ENCODE data around the gene MOCOS.

DNA sequence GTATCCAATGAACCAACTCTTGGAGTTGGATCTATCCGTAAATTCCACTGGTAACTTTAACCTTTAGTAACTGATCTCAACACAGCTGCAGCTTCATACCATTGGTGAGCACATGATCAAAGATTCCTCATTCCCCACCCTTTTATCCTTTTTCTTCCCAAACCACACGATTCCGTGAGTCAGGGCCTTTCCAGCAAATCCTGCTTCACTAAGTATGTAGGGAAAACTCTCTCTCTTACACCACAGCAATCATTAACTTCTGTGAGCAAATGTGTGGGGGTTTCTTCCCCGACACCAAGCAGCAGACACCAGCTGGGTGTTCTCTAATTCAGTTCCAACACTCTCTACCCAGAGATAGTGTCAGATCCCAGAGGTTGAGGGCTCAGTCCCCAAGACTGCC is 34.1 kb upstream of the MOCOS start:
- TF ChIP-seq CTCF (IDR thresholded peaks at IDR 0.05): no peak
- TF ChIP-seq EP300 (IDR thresholded peaks at IDR 0.05): no peak

All from ovary (tissue), 3 donors.